K562 treated with DMSO at 1 percent for 24 hours (cell line): ENCODE data around the gene SLC45A2. TPM values are rescaled to one million over a fixed set of nuclear protein-coding genes. Genes with fewer than 3 reads are reported as not detected.

ENCODE experiments used
- total RNA-seq: library from RNA; unstranded; fragments of 300-600 nt; gene quantifications from 2 replicates; pipeline ENCODE4 v1.2.3, GENCODE V29; 2022; ENCODE audit warnings: low read depth; ENCODE audit not compliant: insufficient read depth

SLC45A2 gene
- total RNA-seq = 0.24 TPM in 1 of 2 replicates, not detected in the other

GRCh38 chr5:33984671-33985124 lies at the start of gene SLC45A2:
Gene SLC45A2 (minus strand): TSS chr5:33984693. CDS start chr5:33984583, 110 bp downstream.

GRCh38 chr5:34007621-34008600 lies 23.4 kb upstream of the SLC45A2 start, which contains the start of gene AMACR:
Gene AMACR (minus strand): TSS chr5:34008050. CDS start chr5:34008019, 31 bp downstream.

DNA sequence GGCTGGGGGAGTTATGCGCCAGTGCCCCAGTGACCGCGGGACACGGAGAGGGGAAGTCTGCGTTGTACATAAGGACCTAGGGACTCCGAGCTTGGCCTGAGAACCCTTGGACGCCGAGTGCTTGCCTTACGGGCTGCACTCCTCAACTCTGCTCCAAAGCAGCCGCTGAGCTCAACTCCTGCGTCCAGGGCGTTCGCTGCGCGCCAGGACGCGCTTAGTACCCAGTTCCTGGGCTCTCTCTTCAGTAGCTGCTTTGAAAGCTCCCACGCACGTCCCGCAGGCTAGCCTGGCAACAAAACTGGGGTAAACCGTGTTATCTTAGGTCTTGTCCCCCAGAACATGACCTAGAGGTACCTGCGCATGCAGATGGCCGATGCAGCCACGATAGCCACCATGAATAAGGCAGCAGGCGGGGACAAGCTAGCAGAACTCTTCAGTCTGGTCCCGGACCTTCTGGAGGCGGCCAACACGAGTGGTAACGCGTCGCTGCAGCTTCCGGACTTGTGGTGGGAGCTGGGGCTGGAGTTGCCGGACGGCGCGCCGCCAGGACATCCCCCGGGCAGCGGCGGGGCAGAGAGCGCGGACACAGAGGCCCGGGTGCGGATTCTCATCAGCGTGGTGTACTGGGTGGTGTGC lies 48.0 kb downstream of the SLC45A2 start, which contains the start of gene RXFP3:
RXFP3 (plus strand) TSS at position 6 of the 636 bp plus-strand sequence; CDS start at position 361, 355 bp downstream.

Other genes with a start within 250 kb of the SLC45A2 start
- gene ADAMTS12, start 92.7 kb downstream of the SLC45A2 start, total RNA-seq = not detected in 2 replicates
- not detected in 2 replicates for gene RXFP3, start 48.3 kb downstream of the SLC45A2 start, total RNA-seq
- gene AMACR, start 23.4 kb upstream of the SLC45A2 start, total RNA-seq = 7.4 and 7.8 TPM in 2 replicates
- gene C1QTNF3, start 58.5 kb upstream of the SLC45A2 start, total RNA-seq = 1.3 and 2.1 TPM in 2 replicates